ENCODE results near the gene SLC16A9.

GRCh38 chr10:59655309-59655708, 54.3 kb downstream of the SLC16A9 start:
- TF ChIP-seq POLR2A (IDR thresholded peaks at IDR 0.05) (no peak), CTCF (IDR thresholded peaks at IDR 0.05) (no peak)

All from thyroid gland (tissue), 4 donors.